Measurements from ENCODE around the gene REEP3. TPM values are rescaled to one million over a fixed set of nuclear protein-coding genes. Genes with fewer than 3 reads are reported as not detected.
"Not testable (repeated sequence)": the region's sequence is repeated elsewhere in the genome, so short reads cannot be mapped to it uniquely, and the experiment has no call there.

REEP3 gene, protein sequence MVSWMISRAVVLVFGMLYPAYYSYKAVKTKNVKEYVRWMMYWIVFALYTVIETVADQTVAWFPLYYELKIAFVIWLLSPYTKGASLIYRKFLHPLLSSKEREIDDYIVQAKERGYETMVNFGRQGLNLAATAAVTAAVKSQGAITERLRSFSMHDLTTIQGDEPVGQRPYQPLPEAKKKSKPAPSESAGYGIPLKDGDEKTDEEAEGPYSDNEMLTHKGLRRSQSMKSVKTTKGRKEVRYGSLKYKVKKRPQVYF
- 59.2 and 62.0 TPM in 2 replicates for total RNA-seq (2014; rRNA removed)
- polyA plus RNA-seq (2012) = 15.6 TPM

DNA sequence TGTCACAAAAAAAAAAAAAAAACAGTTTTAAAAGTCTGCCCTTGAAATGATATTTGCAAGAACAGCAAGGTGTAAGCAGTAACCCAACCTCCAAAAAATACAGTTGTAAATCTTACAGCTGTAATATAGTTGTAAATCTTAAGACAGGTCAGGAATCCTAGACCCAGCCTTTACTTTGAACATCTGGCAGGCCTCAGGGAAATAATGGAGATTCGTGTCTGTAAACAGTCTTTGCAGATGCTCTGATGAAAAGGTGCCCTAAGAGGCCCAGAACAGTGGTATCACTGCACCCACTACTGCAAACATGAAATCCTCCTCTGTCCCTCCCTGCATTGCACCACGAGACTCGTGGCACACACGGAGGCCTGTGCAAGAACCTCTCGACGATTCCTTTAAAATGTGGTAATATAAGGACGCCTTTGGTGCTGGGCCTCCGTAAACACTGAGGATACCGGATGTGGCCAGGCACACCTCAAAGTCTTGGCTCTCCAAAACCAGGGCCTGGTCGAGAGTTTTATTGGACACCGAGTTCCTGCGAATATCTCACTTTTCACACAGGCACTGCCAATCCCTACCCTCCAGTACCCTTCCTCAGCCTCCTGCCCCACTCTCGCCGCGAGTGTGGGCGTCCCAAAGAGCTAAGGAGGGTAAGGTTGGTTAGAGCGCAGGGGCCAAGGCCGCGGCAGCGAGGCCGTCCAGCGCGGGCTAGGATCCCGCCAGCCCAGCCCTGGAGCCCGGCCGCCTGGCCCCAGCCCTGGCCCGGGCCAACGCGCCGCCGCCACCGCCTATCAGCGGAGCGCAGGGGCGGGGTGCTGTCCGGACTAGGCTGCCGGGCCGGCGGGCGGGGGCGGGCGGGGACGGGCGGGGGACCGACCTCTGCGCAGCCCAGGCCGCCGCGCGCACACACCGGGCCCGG, at the start of gene REEP3:
Gene REEP3 (plus strand): TSS at position 902 of the 916 bp plus-strand sequence. CDS start 145 bp downstream, outside the sequence.
- peak; percentile 57 for DNase-seq (ENCODE audit: low read depth)

DNA sequence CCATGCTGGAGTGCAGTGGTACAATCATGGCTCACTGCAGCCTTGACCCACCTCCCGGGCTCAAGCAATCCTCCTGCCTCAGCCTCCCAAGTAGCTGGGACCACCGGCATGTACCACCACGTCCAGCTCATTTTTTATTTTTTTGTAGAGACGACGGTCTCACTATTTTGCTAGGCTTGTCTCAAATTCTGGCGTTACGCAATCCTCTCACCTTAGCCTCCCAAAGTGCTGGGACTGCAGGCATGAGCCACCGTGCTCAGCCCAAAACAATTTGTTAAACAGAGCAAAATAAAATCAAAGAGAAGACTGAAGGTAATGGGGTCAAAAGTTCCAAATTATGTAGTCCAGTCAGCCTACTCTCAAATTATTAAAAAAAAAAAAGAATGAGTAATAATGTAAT, 46.7 kb upstream of the REEP3 start:
- DNase-seq (ENCODE audit: low read depth) = no peak

DNA sequence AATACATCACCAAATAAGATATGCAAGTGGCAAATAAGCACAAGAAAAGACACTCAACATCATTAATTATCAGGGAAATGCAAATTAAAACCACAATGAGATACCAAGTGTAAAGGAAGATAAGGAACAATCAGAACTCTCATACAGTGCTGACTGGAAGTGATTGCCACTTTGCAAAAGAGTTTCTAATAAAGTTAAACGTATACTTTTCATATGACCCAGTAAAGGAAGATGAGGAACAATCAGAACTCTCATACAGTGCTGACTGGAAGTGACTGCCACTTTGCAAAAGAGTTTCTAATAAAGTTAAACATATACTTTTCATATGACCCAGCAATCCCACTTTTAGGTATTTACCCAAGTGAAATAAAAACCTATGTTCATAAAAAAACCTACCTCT, 43.3 kb upstream of the REEP3 start:
- no peak for DNase-seq (ENCODE audit: low read depth)

DNA sequence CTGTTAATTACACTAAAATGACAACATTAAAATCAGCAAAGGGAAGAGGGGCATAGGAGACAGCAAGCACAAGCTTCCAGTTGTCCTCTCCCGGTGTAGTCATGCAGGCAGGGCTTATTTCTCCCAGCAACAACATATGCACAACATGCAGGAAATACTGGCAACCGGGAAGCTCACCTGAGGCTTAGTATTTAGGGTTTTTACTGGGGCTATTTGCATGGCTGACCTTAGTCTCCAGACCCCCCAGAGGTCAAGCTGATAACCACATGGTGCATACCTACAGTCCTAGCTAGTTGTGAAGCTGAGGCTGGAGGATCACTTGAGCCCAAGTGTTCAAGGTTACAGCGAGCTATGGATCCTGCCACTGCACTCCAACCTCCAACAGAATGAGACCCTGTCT, 42.6 kb upstream of the REEP3 start:
- DNase-seq (ENCODE audit: low read depth) = no peak

DNA sequence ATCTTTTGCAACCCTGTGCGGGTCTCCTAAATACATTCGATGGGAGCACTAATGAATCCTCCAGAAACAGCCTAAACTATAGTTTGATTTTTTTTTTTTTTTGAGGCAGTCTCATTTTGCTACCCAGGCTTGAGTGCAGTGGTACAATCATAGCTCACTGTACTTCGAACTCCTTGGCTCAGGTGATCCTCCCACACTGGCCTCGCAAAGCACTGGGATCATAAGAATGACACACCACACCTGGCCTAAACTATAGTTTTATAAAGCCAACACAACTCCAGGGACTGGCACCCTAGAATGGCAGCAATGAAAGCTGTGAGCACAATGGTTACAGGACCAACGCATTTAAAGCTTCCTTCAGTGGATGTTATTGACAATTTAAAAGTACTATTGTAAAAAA, 41.0 kb upstream of the REEP3 start:
- DNase-seq (ENCODE audit: low read depth) = no peak

DNA sequence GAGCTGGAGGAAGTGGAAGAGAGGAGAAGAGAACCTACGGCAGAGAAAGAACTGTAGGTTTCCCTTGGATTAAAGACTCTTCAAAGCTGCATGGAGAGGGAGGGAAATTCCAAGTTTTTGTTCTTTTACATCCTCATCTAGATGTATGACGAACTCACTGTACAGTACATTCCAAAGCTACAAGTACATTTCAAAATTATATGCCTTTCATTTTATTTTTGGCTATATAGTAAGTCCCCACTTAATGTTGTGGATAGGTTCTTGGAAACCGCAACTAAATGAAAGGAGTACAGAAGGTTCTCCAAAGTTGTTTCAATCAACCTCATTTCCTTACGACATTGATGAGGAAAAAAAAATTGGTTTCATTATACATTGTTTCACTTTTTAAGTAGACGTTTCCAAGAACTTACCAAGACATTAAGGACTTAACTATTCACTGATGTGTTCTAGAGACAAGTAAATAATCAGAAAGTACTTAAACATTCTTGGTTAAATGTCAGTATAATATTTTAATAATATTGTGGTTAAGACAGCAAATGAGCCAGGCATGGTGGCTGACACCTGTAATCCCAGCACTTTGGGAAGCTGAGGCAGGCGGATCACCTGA, 39.3 kb upstream of the REEP3 start:
- DNase-seq (ENCODE audit: low read depth) = no peak

DNA sequence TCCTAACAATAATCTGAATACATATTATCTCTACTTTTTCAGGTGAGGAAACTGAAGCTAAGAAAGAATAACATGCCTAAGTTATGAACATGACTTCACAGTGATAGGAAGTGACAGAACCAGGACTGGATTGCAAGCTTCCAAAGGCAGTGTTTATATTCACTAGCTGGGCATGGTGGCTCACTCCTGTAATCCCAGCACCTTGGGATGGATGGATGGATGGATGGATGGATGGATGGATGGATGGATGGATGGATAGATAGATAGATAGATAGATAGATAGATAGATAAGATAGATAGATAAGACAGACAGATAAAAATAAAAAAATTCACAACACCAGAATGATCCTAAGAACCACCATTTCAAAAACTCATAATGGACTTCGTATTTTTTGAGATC, 37.2 kb upstream of the REEP3 start:
- no peak for DNase-seq (ENCODE audit: low read depth)

DNA sequence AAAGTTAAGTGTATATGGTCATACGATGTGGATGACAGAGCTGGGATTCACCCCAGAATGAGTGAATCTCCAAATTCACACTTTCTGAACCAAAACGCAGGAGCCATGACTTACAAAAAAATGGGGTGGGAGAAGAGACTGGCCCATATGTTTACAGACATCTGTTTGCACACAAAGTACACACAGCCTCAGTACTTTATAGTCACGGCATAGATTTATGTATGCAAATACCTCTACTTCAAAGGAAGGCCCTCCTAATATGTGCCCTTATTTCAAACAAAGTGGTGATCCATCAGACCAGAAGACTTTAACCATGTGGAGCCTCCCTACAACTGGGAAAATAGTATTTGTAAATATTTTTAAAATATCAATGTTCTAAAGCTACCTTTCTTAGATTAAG, 33.2 kb upstream of the REEP3 start:
- DNase-seq (ENCODE audit: low read depth) = no peak

DNA sequence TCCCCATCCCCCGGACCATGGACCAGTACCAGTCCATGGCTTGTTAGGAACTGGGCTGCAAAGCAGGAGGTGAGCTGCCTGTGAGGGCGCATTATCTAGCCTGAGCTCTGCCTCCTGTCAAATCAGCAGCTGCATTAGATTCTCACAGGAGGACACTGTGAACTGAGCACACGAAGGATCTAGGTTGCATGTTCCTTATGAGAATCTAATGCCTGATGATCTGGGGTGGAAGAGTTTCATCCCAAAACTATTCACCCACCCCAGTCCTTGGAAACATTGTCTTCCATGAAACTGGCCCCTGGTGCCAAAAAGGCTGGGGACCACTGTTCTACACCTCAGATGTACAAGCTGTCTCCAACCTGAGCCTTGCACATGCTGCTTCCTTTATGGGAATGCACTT, 31.4 kb upstream of the REEP3 start:
- no peak for DNase-seq (ENCODE audit: low read depth)

DNA sequence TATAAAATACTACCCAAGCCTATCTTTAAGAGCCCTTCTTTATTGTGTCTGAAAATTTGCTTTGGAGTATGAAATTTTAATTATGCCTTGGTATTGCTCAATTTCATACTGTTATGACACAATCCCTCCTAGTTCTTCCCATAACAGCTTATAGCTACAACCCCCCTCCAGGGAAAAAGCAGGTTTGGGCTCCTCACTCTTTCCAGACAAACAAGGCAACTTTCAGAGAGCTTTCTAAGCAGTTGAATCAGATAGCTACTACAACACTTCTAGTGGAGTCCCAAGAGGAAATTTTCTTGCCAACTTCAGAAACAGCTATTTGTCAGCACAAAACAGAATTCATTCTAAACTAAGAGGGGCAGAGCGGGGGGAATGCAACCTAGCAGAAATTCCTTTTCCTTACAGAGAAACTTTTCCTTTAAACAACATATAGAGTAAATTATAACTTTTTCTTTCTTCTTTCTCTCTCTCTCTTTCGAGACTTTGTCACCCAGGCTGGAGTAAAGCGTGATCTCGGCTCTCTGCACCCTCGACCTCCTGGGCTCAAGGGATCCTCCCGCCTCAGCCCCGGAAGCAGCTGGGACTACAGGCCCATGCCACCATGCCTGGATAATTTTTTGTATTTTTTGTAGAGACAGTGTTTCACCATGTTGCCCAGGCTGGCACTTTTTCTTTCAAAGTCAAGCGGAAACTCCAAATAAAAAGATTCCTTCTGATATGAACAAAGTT, 29.4 kb upstream of the REEP3 start:
- DNase-seq (ENCODE audit: low read depth) = peak; percentile 87

DNA sequence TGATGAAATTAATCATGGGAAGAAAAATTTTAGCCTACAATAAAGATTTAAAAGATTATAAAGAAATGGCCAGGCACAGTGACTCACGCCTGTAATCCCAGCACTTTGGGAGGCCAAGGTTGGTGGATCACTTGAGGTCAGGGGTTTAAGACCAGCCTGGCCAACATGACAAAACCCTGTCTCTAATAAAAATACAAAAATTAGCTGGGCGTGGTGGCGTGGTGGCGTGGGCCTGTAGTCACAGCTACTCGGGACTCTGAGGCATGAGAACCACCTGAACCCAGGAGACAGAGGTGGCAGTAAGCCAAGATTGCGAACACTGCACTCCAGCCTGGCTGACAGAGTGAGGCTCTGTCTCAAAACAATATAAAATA, 28.9 kb upstream of the REEP3 start:
- peak; percentile 60 for DNase-seq (ENCODE audit: low read depth)

DNA sequence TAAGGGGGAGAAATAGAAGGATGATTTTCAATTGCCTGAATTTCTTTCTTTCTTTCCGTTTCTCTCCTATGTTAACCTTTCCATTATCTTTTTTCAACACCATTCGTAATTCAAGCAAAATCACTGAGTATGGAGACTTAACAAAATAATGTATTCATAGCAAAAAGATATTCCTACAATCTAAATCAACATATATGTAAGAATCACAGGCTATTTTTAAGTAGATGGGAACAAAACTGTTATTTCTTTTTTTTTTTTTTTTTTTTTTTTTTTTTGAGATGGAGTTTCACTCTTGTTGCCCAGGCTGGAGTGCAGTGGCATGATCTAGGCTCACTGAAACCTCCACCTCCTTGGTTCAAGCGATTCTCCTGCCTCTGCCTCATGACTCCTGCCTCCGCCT, 28.2 kb upstream of the REEP3 start:
- no peak for DNase-seq (ENCODE audit: low read depth)

DNA sequence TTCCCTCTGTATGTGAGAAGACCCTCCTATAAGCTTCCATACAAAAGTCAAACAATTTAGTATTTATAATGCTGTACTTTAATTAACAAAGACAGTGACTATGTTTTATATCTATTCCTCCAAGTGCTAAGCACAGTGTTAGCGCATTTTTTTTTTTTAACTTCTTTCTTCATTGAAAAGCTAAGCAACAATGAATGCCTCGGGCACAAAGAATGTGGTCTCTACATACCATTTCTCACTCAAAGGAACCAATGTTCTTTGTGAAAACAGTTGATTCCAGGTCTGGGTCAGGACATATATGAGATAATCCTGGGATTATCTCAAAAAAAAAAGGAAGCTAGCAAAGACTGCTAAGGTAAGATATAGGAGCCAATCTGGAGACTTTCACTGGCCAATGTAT, 26.2 kb upstream of the REEP3 start:
- DNase-seq (ENCODE audit: low read depth) = no peak

DNA sequence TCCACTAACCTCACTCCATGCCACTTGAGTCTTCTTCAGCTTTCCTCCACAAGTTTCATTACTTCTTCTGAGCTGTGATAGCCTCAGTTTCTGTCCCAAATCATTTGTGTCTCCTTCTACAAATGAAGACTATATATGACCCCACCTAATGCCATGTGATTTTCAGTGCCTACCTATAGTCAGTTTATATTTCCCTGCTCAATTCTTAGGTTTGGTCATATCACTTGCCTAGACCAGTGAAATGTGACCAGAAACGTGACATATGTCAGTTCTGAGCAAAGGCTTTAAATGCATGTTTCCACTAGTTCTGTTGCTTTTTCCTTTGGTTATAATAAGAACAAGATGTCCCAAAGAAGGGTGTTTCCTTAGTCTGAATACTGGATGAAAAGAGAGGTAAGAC, 24.6 kb upstream of the REEP3 start:
- no peak for DNase-seq (ENCODE audit: low read depth)

DNA sequence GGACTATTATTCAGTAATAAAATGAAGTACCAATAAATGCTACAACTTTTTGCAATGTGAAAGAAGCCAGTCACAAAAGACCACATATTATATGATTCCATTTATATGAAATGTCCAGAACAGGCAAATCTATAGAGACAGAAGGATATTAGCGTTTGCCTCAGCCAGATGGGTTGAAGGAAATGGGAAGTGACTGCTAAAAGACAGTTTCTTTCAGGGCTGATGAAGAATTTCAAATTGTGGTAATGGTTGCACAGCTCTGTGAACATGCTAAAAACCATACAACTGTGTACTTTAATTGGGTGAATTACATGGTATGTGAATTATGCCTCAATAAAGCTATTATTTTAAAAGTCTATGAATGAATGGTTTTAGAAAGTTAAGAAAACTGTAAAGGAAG, 23.9 kb upstream of the REEP3 start:
- no peak for DNase-seq (ENCODE audit: low read depth)

DNA sequence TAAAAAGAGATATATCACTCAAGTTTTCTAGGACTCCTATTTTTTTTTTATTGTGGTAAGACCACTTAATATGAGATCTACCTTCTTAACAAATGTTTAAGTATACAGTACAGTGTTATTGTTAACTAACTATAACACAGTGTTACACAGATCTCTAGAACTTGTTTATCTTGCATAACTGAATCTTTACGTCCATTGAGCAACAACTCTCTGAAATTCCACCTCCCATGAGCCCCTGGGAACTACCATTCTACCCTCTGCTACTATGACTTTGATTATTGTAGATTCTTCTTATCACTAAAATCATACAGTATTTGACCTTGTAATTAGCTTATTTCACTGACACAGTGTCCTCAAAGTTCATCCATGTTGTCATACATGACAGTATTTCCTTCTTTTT, 22.5 kb upstream of the REEP3 start:
- no peak for DNase-seq (ENCODE audit: low read depth)

DNA sequence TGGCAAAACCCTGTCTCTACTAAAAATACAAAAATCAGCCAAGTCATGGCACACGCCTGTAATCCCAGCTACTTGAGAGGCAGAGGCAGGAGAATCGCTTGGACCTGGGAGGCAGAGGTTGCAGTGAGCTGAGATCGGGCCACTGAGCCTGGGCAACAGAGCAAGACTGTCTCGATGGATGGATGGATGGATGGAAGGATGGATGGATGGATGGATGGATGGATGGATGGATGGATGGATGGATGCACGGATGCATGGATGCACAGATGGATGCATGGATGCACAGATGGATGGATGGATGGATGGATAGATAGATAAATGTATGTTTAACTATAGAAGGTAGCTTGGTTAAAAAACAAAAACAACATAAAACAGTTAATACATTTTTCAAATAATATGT, 20.6 kb upstream of the REEP3 start:
- not testable (repeated sequence) for DNase-seq (ENCODE audit: low read depth)

DNA sequence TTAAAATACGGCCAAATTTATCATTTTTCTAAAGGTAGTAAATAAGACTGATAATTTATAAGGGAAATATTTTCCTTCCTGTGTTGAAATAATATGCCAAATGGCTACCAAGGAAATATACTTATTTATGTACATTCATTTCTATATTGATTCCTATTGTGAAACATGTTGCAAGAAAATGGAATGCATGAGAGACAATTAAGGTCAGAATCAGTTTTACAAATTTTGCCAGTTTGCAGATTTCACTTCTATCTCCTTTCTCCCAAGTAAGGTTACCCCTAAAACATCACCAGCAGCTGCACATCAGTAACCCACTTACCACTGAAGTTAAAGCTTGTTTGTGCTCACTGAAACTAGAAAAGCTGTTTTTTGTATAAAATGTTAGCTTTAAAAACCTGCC, 19.2 kb upstream of the REEP3 start:
- no peak for DNase-seq (ENCODE audit: low read depth)

DNA sequence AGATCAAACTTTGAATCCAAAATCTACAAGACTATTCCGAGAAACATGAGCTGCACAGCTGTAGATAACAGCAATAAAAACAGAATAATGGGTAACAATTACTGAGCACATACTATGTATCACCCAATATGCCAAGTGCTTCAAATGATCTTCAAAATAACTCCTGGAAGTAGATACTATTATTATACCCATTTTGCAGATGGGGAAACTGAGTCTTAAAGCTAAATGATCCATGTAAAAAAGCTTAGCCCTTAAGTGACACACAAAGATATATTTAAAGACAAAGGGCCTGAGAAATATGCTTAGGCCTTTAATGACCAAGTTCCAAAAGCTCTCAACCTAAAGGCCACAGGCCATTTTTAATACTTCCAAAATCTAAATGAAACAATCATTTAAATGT, 18.4 kb upstream of the REEP3 start:
- no peak for DNase-seq (ENCODE audit: low read depth)

DNA sequence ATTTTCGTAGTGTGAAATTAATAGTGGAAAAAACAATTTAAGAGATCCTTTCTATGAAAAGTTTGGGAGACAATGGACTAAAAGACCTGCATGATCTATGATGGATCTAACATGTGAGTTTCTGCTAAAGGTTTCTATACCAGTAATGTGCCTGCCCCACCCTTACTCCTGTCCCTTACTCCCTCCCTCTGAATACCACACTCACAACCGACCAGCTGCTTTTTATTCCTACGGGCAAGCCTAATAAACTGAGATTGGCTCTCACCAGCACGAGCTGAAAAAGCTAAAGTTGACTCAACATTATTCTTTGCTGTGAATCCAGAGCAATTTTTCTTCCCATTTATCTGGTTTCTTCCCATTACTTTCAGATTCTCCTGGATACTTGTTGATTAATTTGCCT, 17.8 kb upstream of the REEP3 start:
- no peak for DNase-seq (ENCODE audit: low read depth)

DNA sequence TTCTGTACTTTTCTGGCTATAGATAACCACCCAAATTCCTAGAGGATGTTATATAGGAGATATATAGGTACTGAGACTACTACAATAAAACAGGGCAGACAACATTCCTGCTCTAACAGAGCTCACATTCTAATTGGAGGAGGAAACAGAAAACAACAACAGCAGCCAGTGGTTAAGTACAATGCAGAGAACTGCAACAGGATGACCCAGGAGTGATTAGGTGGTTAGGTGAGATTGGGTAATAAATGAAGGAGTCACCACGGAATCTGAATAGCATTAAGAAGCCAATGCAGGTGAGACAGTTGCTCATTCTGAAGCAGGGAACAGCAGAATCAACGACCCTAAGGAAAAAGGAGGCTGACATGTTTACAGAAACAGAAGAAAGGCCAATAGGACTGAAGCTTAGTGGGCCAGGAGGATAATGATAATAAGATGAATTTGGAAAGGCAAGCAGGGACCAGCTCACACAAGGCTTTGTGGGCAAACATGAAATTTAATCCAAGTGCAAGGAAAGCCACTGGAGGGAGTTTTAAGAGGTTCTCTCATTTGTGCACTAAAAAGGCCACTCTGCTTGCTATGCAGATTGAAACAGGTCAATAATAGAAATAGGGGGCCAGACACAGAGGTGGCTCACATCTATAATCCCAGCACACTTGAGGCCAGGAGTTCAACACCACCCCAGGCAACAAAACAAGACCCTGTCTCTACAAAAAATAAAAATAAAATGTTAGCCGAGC, 16.9 kb upstream of the REEP3 start:
- DNase-seq (ENCODE audit: low read depth) = peak; percentile 28

Measured in LHCN-M2 (cell line).